C4-2B (cell line): ENCODE measurements around the gene HSF2BP.
"Not testable (repeated sequence)": the region's sequence is repeated elsewhere in the genome, so short reads cannot be mapped to it uniquely, and the experiment has no call there.

Source experiments
- H3K27ac ChIP-seq: fragments of 450-650 bp; 2 replicates; pipeline ENCODE4 v1.5.1; 2017

Gene HSF2BP

GRCh38 chr21:43488235-43488634, 171.1 kb downstream of the HSF2BP start:
- H3K27ac ChIP-seq: not testable (repeated sequence)

DNA sequence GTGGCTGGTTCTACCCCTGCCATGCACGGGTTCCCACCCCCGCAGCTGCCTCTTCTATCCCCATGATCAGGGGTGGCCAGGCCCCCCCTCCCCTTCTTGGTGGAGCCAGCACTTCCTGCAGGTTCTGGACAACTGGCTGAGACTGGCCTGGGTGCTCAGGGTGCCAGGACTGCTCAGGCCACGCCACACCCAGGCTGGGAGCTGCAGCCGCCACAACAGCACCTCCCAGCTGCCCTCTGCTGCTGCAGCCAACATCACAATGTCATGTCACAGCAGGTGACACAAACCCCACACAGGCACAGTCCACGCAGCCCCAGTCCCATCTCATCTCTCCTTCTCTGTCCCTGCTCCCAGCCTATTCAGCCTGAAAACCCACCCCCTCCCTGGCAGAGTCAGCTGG, 173.2 kb downstream of the HSF2BP start:
- H3K27ac ChIP-seq: not testable (repeated sequence)

DNA sequence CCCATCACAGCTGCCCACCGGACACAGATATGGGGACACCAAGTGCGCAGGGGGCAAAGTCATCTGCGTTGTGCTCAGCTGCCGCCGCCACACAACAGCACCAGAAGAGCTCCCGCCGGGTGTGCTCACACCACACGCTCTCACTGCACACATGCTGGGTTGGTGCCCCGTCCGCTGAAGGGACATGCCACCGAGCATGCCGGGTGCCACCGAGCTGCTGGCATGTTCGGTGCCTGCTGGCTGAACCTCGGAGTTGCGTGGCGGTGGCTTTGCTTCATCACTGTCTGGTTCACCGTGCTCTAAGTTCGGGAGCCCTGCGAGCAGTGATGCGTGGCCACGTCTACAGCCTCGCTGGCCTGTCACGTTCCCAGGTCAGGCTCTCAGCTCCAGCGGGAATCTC, 174.3 kb downstream of the HSF2BP start:
- H3K27ac ChIP-seq: not testable (repeated sequence)

GRCh38 chr21:43479197-43479596, 180.1 kb downstream of the HSF2BP start:
- H3K27ac ChIP-seq: not testable (repeated sequence)
